Spleen (tissue), 11 donors: Measurements from ENCODE around the gene EFNA3. TPM values are rescaled to one million over a fixed set of nuclear protein-coding genes. Genes with fewer than 3 reads are reported as not detected.
A peak's percentile ranks its signal among the peaks of the same experiment; 100 is the strongest.

Experiments
- DNase-seq: peaks from one replicate; pipeline ENCODE4 v3.0.0-alpha.2; 2020
- H3K27ac ChIP-seq, 8 donors: fragments of 200-600 bp; sonication (generic) in 7 of 8; 1 replicate in 4 of 8; 2 replicates in 4 of 8; pipeline versions ENCODE4 v1.5.0 to v1.8.0; 2016 to 2021; ENCODE audit warnings: inconsistent platforms in 4 of 8, mild to moderate bottlenecking in 4 of 8, moderate library complexity in 1 of 8
- H3K27me3 ChIP-seq, 7 donors: fragments of 200-600 bp; sonication (generic) in 6 of 7; replicated peaks in 1 of 7; 1 replicate in 4 of 7; 2 replicates in 3 of 7; pipeline versions ENCODE4 v1.5.0 to v1.8.0; 2016 to 2021; ENCODE audit warnings: inconsistent platforms in 3 of 7, mild to moderate bottlenecking in 1 of 7
- H3K36me3 ChIP-seq, 6 donors: fragments of 200-600 bp; sonication (generic) in 5 of 6; 1 replicate in 4 of 6; 2 replicates in 2 of 6; pipeline versions ENCODE4 v1.5.0 to v1.8.0; 2016 to 2021; ENCODE audit warnings: inconsistent platforms in 2 of 6
- H3K4me1 ChIP-seq, 6 donors: fragments of 200-600 bp; sonication (generic) in 5 of 6; 1 replicate in 3 of 6; 2 replicates in 3 of 6; pipeline versions ENCODE4 v1.5.0 to v1.8.0; 2016 to 2021; ENCODE audit warnings: inconsistent platforms in 3 of 6
- H3K4me3 ChIP-seq, 8 donors: fragments of 200-600 bp; sonication (generic) in 7 of 8; 1 replicate in 4 of 8; 2 replicates in 4 of 8; pipeline versions ENCODE4 v1.5.0 to v1.8.0; 2016 to 2021; ENCODE audit warnings: inconsistent platforms in 4 of 8, mild to moderate bottlenecking in 4 of 8, moderate library complexity in 2 of 8
- H3K9me3 ChIP-seq, 8 donors: fragments of 200-600 bp; sonication (generic) in 7 of 8; 1 replicate in 4 of 8; 2 replicates in 4 of 8; pipeline versions ENCODE4 v1.5.0 to v1.8.0; 2016 to 2021; ENCODE audit warnings: inconsistent platforms in 4 of 8
- POLR2A ChIP-seq, 3 donors: fragments of 450-650 bp; IDR thresholded peaks; one replicate each; pipeline ENCODE4 v1.5.1; 2017; ENCODE audit warnings: antibody characterized with exemption in 3 of 3, mild to moderate bottlenecking in 1 of 3
- POLR2AphosphoS5 ChIP-seq, 3 donors: sonication (generic); formaldehyde crosslinking; IDR thresholded peaks; one replicate each; pipeline ENCODE4 v1.5.1; 2017; ENCODE audit warnings: antibody characterized with exemption in 3 of 3
- WGBS, 5 donors: extraction: QIAGEN DNeasy Blood & Tissue Kit in 3 of 5; methylation state at CpG; one replicate each; pipeline versions ENCODE4 v1.1.5 to v1.1.7; 2013 to 2018; 5-methylcytosine and 5-hydroxymethylcytosine counted together
- intact Hi-C: fragments of 100-400 bp; cut with DNase I; formaldehyde crosslinking; loops from one replicate; pipeline ENCODE4 v1.15.0; 2023; ENCODE audit warnings: low total_unique reads
- polyA plus RNA-seq, 3 donors: library from polyadenylated mRNA; stranded (reverse); fragments of 200-250 nt; gene quantifications; one replicate each; pipeline ENCODE4 v1.2.1, GENCODE V29; 2013
- small RNA-seq, 4 donors: library from RNA; depleted of rRNA; stranded (forward); fragments of <200 nt; gene quantifications; one replicate each; pipeline ENCODE3, GENCODE V24; 2016
- total RNA-seq, 7 donors: library from RNA; depleted of rRNA in 3 of 7; stranded (reverse); fragments of >200 nt in 3 of 7; fragmentation: NEBNext Ultra II Directional in 4 of 7; extraction: Animal tissue kit (Norgen Biotek cat#: 25700) in 4 of 7; gene quantifications; one replicate each; pipeline versions ENCODE4 v1.1.0 to v1.2.1, GENCODE V29; 2016 to 2021
- TF ChIP-seq, protein P1 (sequence below), 11 experiments: fragments of 200-600 bp in 7 of 11; fragments of 450-650 bp in 4 of 11; sonication (generic) in 4 of 11; IDR thresholded peaks in 8 of 11; conservative IDR thresholded peaks in 3 of 11; 1 replicate in 7 of 11; 2 replicates in 4 of 11; pipeline versions ENCODE4 v1.4.0 to v1.8.0; 2016 to 2021; ENCODE audit warnings: antibody characterized with exemption in 11 of 11, inconsistent platforms in 4 of 11, mild to moderate bottlenecking in 1 of 11
- donor health status: healthy with polysubstance abuse.
- donor health status: DM: no; HTN: no; CAD: no; lungs with moderate emphysema.
- donor health status: DM: no; HTN: no; CAD: no.
- donor health status: Bipolar disorder and iron deficiency.
- donor health status: healthy.
- donor health status: DM: no; HTN: no; CAD: no.
- donor health status: DM: yes; HTN: yes; CAD: no.

The EFNA3 gene
- total and polyA plus RNA-seq, 10 donors: 1.4 to 4.3 (median 1.9) TPM; not detected in 1

DNA sequence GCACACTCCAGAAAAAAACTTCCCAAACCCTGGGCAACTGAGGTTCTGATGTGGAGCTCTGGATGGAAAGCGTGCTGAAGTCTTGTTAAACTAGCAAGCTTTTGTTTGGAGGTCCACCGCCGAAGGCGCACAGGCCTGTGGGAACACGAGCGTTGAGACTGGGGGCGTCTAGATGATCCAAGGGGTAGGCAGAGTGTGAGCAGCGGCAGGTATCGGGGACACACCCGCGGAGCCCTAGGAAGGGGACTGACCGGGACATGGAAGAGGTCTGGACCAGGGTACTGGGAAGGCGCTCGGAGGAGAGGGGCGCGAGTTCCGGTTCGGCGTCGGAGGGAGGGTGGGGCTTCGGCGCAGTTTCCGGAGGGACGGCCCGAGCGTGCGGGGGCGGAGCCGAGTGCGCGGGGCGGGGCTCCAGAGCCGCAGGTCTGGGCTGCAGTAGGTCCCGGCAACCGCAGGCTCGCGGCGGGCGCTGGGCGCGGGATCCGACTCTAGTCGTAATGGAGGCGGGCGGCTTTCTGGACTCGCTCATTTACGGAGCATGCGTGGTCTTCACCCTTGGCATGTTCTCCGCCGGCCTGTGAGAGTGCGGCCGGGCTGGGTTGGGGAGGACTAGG, 56.9 kb downstream of the EFNA3 start, which contains the start of gene SLC50A1:
Gene SLC50A1, plus strand, starts transcription at position 438 of the 614 bp plus-strand sequence. Its CDS starts 60 bp downstream, at position 498.
- Histone ChIP-seq H3K27ac (peak within 1 kb of the TSS; percentile 94 to 98 (median 96)), H3K4me1 (peaks cover 33 to 71% (median 48%) of the 10 kb centered on the region in 6 donors), H3K9me3 (no peaks in the 10 kb centered on the region), H3K36me3 (peaks cover 0 to 33% (median 0%) of the 10 kb centered on the region in 6 donors), H3K27me3 (no peaks in the 10 kb centered on the region), H3K4me3 (peak within 1 kb of the TSS; percentile 55 to 92 (median 70))
- DNase-seq: peak; percentile 99
- TF ChIP-seq, protein P1, sequence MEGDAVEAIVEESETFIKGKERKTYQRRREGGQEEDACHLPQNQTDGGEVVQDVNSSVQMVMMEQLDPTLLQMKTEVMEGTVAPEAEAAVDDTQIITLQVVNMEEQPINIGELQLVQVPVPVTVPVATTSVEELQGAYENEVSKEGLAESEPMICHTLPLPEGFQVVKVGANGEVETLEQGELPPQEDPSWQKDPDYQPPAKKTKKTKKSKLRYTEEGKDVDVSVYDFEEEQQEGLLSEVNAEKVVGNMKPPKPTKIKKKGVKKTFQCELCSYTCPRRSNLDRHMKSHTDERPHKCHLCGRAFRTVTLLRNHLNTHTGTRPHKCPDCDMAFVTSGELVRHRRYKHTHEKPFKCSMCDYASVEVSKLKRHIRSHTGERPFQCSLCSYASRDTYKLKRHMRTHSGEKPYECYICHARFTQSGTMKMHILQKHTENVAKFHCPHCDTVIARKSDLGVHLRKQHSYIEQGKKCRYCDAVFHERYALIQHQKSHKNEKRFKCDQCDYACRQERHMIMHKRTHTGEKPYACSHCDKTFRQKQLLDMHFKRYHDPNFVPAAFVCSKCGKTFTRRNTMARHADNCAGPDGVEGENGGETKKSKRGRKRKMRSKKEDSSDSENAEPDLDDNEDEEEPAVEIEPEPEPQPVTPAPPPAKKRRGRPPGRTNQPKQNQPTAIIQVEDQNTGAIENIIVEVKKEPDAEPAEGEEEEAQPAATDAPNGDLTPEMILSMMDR (IDR thresholded peaks at IDR 0.05 in 8 of 11, conservative IDR thresholded peaks at IDR 0.05 in 3 of 11): peak; percentile 40 to 83 (median 60)
- TF ChIP-seq POLR2A (IDR thresholded peaks at IDR 0.05): peak; percentile 62 to 74 (median 68)
- TF ChIP-seq POLR2AphosphoS5 (IDR thresholded peaks at IDR 0.05): peak; percentile 95 to 96 (median 95)
- intact Hi-C loops: no loop called here
- WGBS, 5 donors: 0 to 1% (median 0%) methylated on average over 37 to 52 of the region's 52 CpGs

DNA sequence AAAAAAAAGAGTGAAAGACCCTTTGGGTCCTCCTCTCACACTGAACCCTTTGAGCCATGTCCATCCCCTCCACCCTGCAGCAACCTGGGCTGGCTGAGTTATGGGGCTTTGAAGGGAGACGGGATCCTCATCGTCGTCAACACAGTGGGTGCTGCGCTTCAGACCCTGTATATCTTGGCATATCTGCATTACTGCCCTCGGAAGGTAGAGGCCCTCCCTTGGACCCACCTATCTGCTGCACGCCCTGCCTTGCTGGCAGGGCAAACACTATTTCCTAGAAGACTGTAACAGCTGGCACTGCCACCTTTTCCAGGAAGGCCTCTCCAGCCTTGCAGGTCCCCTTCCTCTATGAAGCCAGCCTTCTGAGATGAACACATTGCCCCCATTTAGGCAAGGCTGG, 58.1 kb downstream of the EFNA3 start:
- H3K27ac ChIP-seq: peak overlapping the region; percentile 57 to 98 (median 96)
- DNase-seq: peak; percentile 73
- intact Hi-C loops: no loop called here
- no peaks in the 10 kb centered on the region for H3K27me3 ChIP-seq
- H3K4me3 ChIP-seq: peak overlapping the region; percentile 55 to 92 (median 70)
- H3K4me1 ChIP-seq: peaks cover 33 to 63% (median 49%) of the 10 kb centered on the region in 6 donors
- peaks cover 0 to 28% (median 0%) of the 10 kb centered on the region in 6 donors for H3K36me3 ChIP-seq
- TF ChIP-seq POLR2AphosphoS5 (IDR thresholded peaks at IDR 0.05) (no peak), POLR2A (IDR thresholded peaks at IDR 0.05) (no peak)
- TF ChIP-seq, protein P1 (IDR thresholded peaks at IDR 0.05 in 8 of 11, conservative IDR thresholded peaks at IDR 0.05 in 3 of 11): no peak
- 16 to 32% (median 25%) methylated on average over 6 of the region's 6 CpGs for WGBS, 5 donors
- H3K9me3 ChIP-seq: no peaks in the 10 kb centered on the region

Small RNA genes within 50 kb of the gene (small RNA-seq; reads per million reads assigned to genes)
- gene RF00019: 0 reads per million in 4 donors

Other genes with a start within 250 kb of the EFNA3 start
- gene KCNN3, start 208.6 kb upstream of the EFNA3 start, total RNA-seq: 10 to 100 TPM in 3 of 7 donors, 1 to 10 TPM in 4; 3.8 to 15.1 (median 10.0) TPM
- gene KCNN3, start 208.6 kb upstream of the EFNA3 start, polyA plus RNA-seq: under 1 TPM; 0.13 to 0.54 (median 0.53) TPM
- 10 to 100 TPM; 12.4 to 50.6 (median 33.8) TPM for gene PMVK, start 142.1 kb upstream of the EFNA3 start, total RNA-seq
- gene PMVK, start 142.1 kb upstream of the EFNA3 start, polyA plus RNA-seq: 10 to 100 TPM; 30.3 to 68.8 (median 42.2) TPM
- gene PBXIP1, start 122.7 kb upstream of the EFNA3 start, total RNA-seq: 100 to 1,000 TPM in 3 of 7 donors, 10 to 100 TPM in 4; 70.2 to 125 (median 95.0) TPM
- gene PBXIP1, start 122.7 kb upstream of the EFNA3 start, polyA plus RNA-seq: 10 to 100 TPM; 55.5 to 75.7 (median 62.2) TPM
- 10 to 100 TPM; 28.4 to 36.6 (median 35.5) TPM for gene PYGO2, start 117.1 kb upstream of the EFNA3 start, total RNA-seq
- gene PYGO2, start 117.1 kb upstream of the EFNA3 start, polyA plus RNA-seq: 10 to 100 TPM; 19.8 to 35.7 (median 19.9) TPM
- gene SHC1, start 108.1 kb upstream of the EFNA3 start, total RNA-seq: 100 to 1,000 TPM in 4 of 7 donors, 10 to 100 TPM in 3; 63.4 to 133 (median 108) TPM
- 10 to 100 TPM; 36.8 to 49.8 (median 48.6) TPM for gene SHC1, start 108.1 kb upstream of the EFNA3 start, polyA plus RNA-seq
- gene CKS1B, start 104.2 kb upstream of the EFNA3 start, total RNA-seq: 10 to 100 TPM; 15.7 to 42.5 (median 27.2) TPM
- gene CKS1B, start 104.2 kb upstream of the EFNA3 start, polyA plus RNA-seq: 10 to 100 TPM; 17.0 to 51.5 (median 43.2) TPM
- gene FLAD1, start 95.5 kb upstream of the EFNA3 start, total RNA-seq: 10 to 100 TPM; 27.1 to 35.8 (median 30.3) TPM
- 10 to 100 TPM; 31.9 to 43.4 (median 40.1) TPM for gene FLAD1, start 95.5 kb upstream of the EFNA3 start, polyA plus RNA-seq
- under 1 TPM in 1 of 7 donors, not detected in 6; 0.60 TPM for gene LENEP, start 85.3 kb upstream of the EFNA3 start, total RNA-seq
- gene LENEP, start 85.3 kb upstream of the EFNA3 start, polyA plus RNA-seq: not detected
- 10 to 100 TPM; 44.0 to 88.9 (median 68.8) TPM for gene ZBTB7B, start 76.0 kb upstream of the EFNA3 start, total RNA-seq
- gene ZBTB7B, start 76.0 kb upstream of the EFNA3 start, polyA plus RNA-seq: 10 to 100 TPM; 11.1 to 38.6 (median 13.4) TPM
- 1 to 10 TPM in 2 of 7 donors, under 1 TPM in 4, not detected in 1; 0.54 to 4.1 (median 0.71) TPM for gene DCST2, start 45.1 kb upstream of the EFNA3 start, total RNA-seq
- gene DCST2, start 45.1 kb upstream of the EFNA3 start, polyA plus RNA-seq: 1 to 10 TPM; 1.0 to 2.1 (median 1.7) TPM
- gene DCST1, start 45.0 kb upstream of the EFNA3 start, total RNA-seq: not detected
- not detected for gene DCST1, start 45.0 kb upstream of the EFNA3 start, polyA plus RNA-seq
- 100 to 1,000 TPM in 2 of 7 donors, 10 to 100 TPM in 5; 70.8 to 205 (median 84.6) TPM for gene ADAM15, start 27.5 kb upstream of the EFNA3 start, total RNA-seq
- 100 to 1,000 TPM in 2 of 3 donors, 10 to 100 TPM in 1; 76.4 to 313 (median 286) TPM for gene ADAM15, start 27.5 kb upstream of the EFNA3 start, polyA plus RNA-seq
- gene EFNA4, start 15.1 kb upstream of the EFNA3 start, total RNA-seq: 1 to 10 TPM; 4.6 to 7.7 (median 6.0) TPM
- gene EFNA4, start 15.1 kb upstream of the EFNA3 start, polyA plus RNA-seq: 1 to 10 TPM; 7.3 to 9.5 (median 8.7) TPM
- 10 to 100 TPM in 5 of 7 donors, 1 to 10 TPM in 2; 8.0 to 19.4 (median 10.3) TPM for gene EFNA1, start 49.0 kb downstream of the EFNA3 start, total RNA-seq
- 1 to 10 TPM; 3.7 to 8.0 (median 7.8) TPM for gene EFNA1, start 49.0 kb downstream of the EFNA3 start, polyA plus RNA-seq
- 10 to 100 TPM; 28.4 to 41.4 (median 38.2) TPM for gene SLC50A1, start 57.0 kb downstream of the EFNA3 start, total RNA-seq
- gene SLC50A1, start 57.0 kb downstream of the EFNA3 start, polyA plus RNA-seq: 10 to 100 TPM; 60.1 to 73.8 (median 72.5) TPM
- 10 to 100 TPM; 25.0 to 62.4 (median 49.9) TPM for gene DPM3, start 61.7 kb downstream of the EFNA3 start, total RNA-seq
- 100 to 1,000 TPM; 205 to 262 (median 229) TPM for gene DPM3, start 61.7 kb downstream of the EFNA3 start, polyA plus RNA-seq
- gene KRTCAP2, start 94.5 kb downstream of the EFNA3 start, total RNA-seq: 100 to 1,000 TPM; 113 to 154 (median 136) TPM
- 100 to 1,000 TPM; 193 to 203 (median 200) TPM for gene KRTCAP2, start 94.5 kb downstream of the EFNA3 start, polyA plus RNA-seq
- gene TRIM46, start 95.0 kb downstream of the EFNA3 start, total RNA-seq: 1 to 10 TPM in 6 of 7 donors, under 1 TPM in 1; 0.83 to 3.6 (median 1.6) TPM
- gene TRIM46, start 95.0 kb downstream of the EFNA3 start, polyA plus RNA-seq: under 1 TPM; 0.35 to 0.77 (median 0.46) TPM
- 10 to 100 TPM; 14.3 to 22.6 (median 20.5) TPM for gene THBS3, start 129.1 kb downstream of the EFNA3 start, total RNA-seq
- gene THBS3, start 129.1 kb downstream of the EFNA3 start, polyA plus RNA-seq: 10 to 100 TPM; 10.2 to 31.2 (median 27.7) TPM
- 10 to 100 TPM; 28.2 to 40.9 (median 33.2) TPM for gene MTX1, start 129.9 kb downstream of the EFNA3 start, total RNA-seq
- gene MTX1, start 129.9 kb downstream of the EFNA3 start, polyA plus RNA-seq: 10 to 100 TPM; 43.7 to 48.4 (median 44.5) TPM
- 10 to 100 TPM in 6 of 7 donors, 1 to 10 TPM in 1; 9.9 to 19.3 (median 15.6) TPM for gene ENTREP3, start 176.6 kb downstream of the EFNA3 start, total RNA-seq
- 10 to 100 TPM in 1 of 3 donors, 1 to 10 TPM in 2; 6.5 to 13.2 (median 9.4) TPM for gene ENTREP3, start 176.6 kb downstream of the EFNA3 start, polyA plus RNA-seq
- gene SCAMP3, start 183.5 kb downstream of the EFNA3 start, total RNA-seq: 10 to 100 TPM; 46.5 to 52.4 (median 49.8) TPM
- gene SCAMP3, start 183.5 kb downstream of the EFNA3 start, polyA plus RNA-seq: 10 to 100 TPM; 51.8 to 59.9 (median 53.2) TPM
- gene CLK2, start 194.7 kb downstream of the EFNA3 start, total RNA-seq: 10 to 100 TPM; 61.0 to 89.9 (median 71.8) TPM
- gene CLK2, start 194.7 kb downstream of the EFNA3 start, polyA plus RNA-seq: 10 to 100 TPM; 38.6 to 82.0 (median 77.4) TPM
- gene HCN3, start 198.6 kb downstream of the EFNA3 start, total RNA-seq: 1 to 10 TPM in 6 of 7 donors, under 1 TPM in 1; 0.65 to 3.3 (median 1.9) TPM
- 1 to 10 TPM in 2 of 3 donors, under 1 TPM in 1; 0.89 to 1.6 (median 1.4) TPM for gene HCN3, start 198.6 kb downstream of the EFNA3 start, polyA plus RNA-seq
- gene PKLR, start 222.6 kb downstream of the EFNA3 start, total RNA-seq: under 1 TPM in 4 of 7 donors, not detected in 3; 0.22 to 0.74 (median 0.43) TPM
- under 1 TPM in 1 of 3 donors, not detected in 2; 0.04 TPM for gene PKLR, start 222.6 kb downstream of the EFNA3 start, polyA plus RNA-seq
- 100 to 1,000 TPM in 2 of 7 donors, 10 to 100 TPM in 5; 84.5 to 118 (median 94.5) TPM for gene FDPS, start 230.0 kb downstream of the EFNA3 start, total RNA-seq
- gene FDPS, start 230.0 kb downstream of the EFNA3 start, polyA plus RNA-seq: 100 to 1,000 TPM; 111 to 134 (median 130) TPM
- 10 to 100 TPM; 11.4 to 21.1 (median 18.0) TPM for gene RUSC1, start 242.1 kb downstream of the EFNA3 start, total RNA-seq
- gene RUSC1, start 242.1 kb downstream of the EFNA3 start, polyA plus RNA-seq: 10 to 100 TPM in 2 of 3 donors, 1 to 10 TPM in 1; 8.5 to 17.3 (median 10.8) TPM